Endothelial cell of umbilical vein (primary cell): ENCODE data around the gene KANSL1. TPM values are rescaled to one million over a fixed set of nuclear protein-coding genes. Genes with fewer than 3 reads are reported as not detected.

Experiments used
- BruUV-seq: library from RNA; stranded (reverse); fragments of 400-500 nt; replicated peaks from 2 replicates; lab custom pipeline; 2021; lab: Mats Ljungman, UMichigan
- CTCF ChIA-PET: fragments of 300-600, 350-600 bp; sonication (Branson Sonifier 250); formaldehyde crosslinking; loops from one replicate; lab custom pipeline; 2021; ENCODE audit warnings: antibody characterized with exemption, inconsistent platforms; lab: Charles Lee
- POLR2A ChIA-PET: fragments of 300-600, 350-600 bp; sonication (Branson Sonifier 250); formaldehyde crosslinking; loops from one replicate; lab custom pipeline; 2021; ENCODE audit warnings: antibody characterized with exemption, inconsistent platforms; lab: Charles Lee
- DNase-seq: peaks from one replicate; pipeline ENCODE4 v3.0.0-alpha.2; 2011; ENCODE audit warnings: low read depth, low spot score
- FAIRE-seq: peaks from 2 replicates; lab custom pipeline; 2011; peaks lifted over from hg19 to GRCh38; lab: Jason Lieb, UNC
- H2AFZ ChIP-seq: 2 replicates; pipeline ENCODE4 v1.6.0; 2012; ENCODE audit warnings: low read depth, low read length, control low read depth, inconsistent platforms
- H3K27ac ChIP-seq: 2 replicates; pipeline ENCODE4 v1.5.1; 2011; ENCODE audit warnings: low read depth, mild to moderate bottlenecking, control low read depth, low read length, moderate library complexity; ENCODE audit not compliant: insufficient read depth
- H3K27me3 ChIP-seq, 2 experiments: 2 replicates each; pipeline versions ENCODE4 v1.6.0 to v1.6.1; 2011; ENCODE audit warnings: low read length in 2 of 2, mixed read lengths in 1 of 2; ENCODE audit not compliant: control insufficient read depth in 2 of 2, insufficient read depth in 2 of 2
- H3K36me3 ChIP-seq, 2 experiments: 2 replicates in 1 of 2; 3 replicates in 1 of 2; pipeline ENCODE4 v1.5.1; 2011; ENCODE audit warnings: low read length in 2 of 2, mild to moderate bottlenecking in 1 of 2, moderate library complexity in 1 of 2; ENCODE audit not compliant: control insufficient read depth in 2 of 2, insufficient read depth in 2 of 2; ENCODE audit errors: extremely low read depth in 1 of 2
- H3K4me1 ChIP-seq: 3 replicates; pipeline ENCODE4 v1.5.1; 2011; ENCODE audit warnings: mild to moderate bottlenecking, low read length; ENCODE audit not compliant: control insufficient read depth, insufficient read depth; ENCODE audit errors: extremely low read depth
- H3K4me2 ChIP-seq: 2 replicates; pipeline ENCODE4 v1.6.1; 2011; ENCODE audit warnings: low read length, control low read depth, mixed read lengths; ENCODE audit not compliant: insufficient read depth
- H3K4me3 ChIP-seq, 3 experiments: fragments of 200-600 bp in 1 of 3; sonication (generic), shearing (Covaris generic) in 1 of 3; replicated peaks in 1 of 3; 2 replicates each; pipeline ENCODE4 v1.5.1; 2011 to 2016; ENCODE audit warnings: control low read depth in 3 of 3, low read length in 3 of 3, mild to moderate bottlenecking in 2 of 3, inconsistent platforms in 1 of 3, low read depth in 1 of 3, moderate library complexity in 1 of 3; ENCODE audit not compliant: insufficient read depth in 1 of 3
- H3K79me2 ChIP-seq: 2 replicates; pipeline ENCODE4 v1.6.0; 2012; ENCODE audit warnings: low read length, inconsistent platforms; ENCODE audit not compliant: control insufficient read depth, insufficient read depth
- H3K9ac ChIP-seq: replicated peaks from 2 replicates; pipeline ENCODE3; 2011; ENCODE audit warnings: low read length, control low read depth; ENCODE audit not compliant: insufficient read depth; ENCODE audit errors: extremely low read depth
- H3K9me1 ChIP-seq: replicated peaks from 3 replicates; pipeline ENCODE4 v1.6.0; 2011; ENCODE audit warnings: mild to moderate bottlenecking, low read length; ENCODE audit not compliant: control insufficient read depth, insufficient read depth; ENCODE audit errors: extremely low read depth
- H3K9me3 ChIP-seq: replicated peaks from 2 replicates; pipeline ENCODE4 v1.5.1; 2012; ENCODE audit warnings: low read length, inconsistent platforms; ENCODE audit not compliant: control insufficient read depth, insufficient read depth
- H4K20me1 ChIP-seq: replicated peaks from 2 replicates; pipeline ENCODE3; 2011; ENCODE audit warnings: mild to moderate bottlenecking, low read length; ENCODE audit not compliant: control insufficient read depth, insufficient read depth; ENCODE audit errors: extremely low read depth
- FOS ChIP-seq: IDR thresholded peaks from 2 replicates; pipeline ENCODE4 v1.6.1; 2011; ENCODE audit warnings: mild to moderate bottlenecking, low read length, moderate library complexity, borderline replicate concordance; ENCODE audit not compliant: insufficient read depth
- MAX ChIP-seq: IDR thresholded peaks from 2 replicates; pipeline ENCODE4 v1.6.1; 2011; ENCODE audit not compliant: insufficient read depth, insufficient read length
- POLR2A ChIP-seq: IDR thresholded peaks from 2 replicates; pipeline ENCODE4 v1.6.1; 2012; ENCODE audit warnings: low read depth, mild to moderate bottlenecking, control low read depth, low read length
- dilution Hi-C: fragments of 300-500 bp; cut with MboI; formaldehyde crosslinking; loops from one replicate; pipeline ENCODE4 v1.15.0; 2019; ENCODE audit warnings: low sequenced_read_pairs; ENCODE audit not compliant: extremely low pct_ligation_motif_present
- intact Hi-C: fragments of 100-400 bp; cut with micrococcal nuclease; formaldehyde crosslinking; loops from one replicate; pipeline ENCODE4 v1.10.0; 2022
- polyA plus RNA-seq, 4 experiments: library from polyadenylated mRNA; depleted of rRNA in 3 of 4; stranded (reverse) in 3 of 4; unstranded in 1 of 4; fragments of >200 nt; gene quantifications; 2 replicates each; pipeline versions ENCODE4 v1.2.1 to v1.2.3, GENCODE V29; 2011 to 2012; ENCODE audit warnings: missing spikeins in 1 of 4
- total RNA-seq: library from RNA; stranded (reverse); gene quantifications from 2 replicates; pipeline ENCODE4 v1.2.3, GENCODE V29; 2021

Gene KANSL1
- total and polyA plus RNA-seq, 2 donors (not counting 3 experiments of a cell fraction or from before 2014, with no cell fraction given) = 29.1 to 74.0 TPM

DNA sequence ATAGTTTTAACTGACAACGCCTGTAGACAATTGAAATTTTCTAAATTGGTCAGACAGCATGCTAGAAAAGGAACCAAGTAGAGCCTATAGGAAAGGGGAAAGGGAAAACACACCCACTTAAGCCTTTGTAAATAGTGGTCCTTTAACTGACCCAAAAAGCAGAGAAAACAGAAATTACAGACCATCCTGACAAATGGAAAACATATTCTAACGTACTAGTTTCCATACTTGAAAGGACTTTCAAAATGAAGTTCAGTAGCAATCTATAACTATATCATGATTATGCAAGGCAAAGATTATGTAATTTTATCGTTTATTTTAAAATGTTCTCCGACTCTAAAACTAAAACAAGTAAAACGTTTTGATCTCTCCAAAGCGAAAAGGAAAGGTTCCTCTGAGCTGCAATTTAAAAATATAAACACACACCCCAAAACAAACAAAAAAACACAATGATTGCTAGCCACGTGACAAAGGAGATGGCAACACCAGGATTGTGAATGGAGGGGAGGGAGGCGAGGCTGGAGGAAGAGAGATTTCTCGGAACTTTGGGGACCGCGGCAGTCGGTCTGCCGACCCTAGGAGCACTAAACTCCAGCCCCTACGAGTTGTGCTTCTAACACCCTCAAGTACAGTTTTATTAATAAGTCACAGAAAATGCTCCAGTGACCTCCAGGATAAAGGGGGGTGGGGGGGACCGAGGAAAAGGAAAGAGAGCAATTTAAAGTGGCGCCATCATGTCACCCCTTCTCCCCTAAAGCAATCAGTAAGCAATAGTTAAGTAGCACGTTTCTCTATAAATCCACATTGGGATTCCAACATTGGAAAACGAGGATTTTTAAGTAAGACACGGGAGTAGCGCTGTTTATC lies 1.7 kb downstream of the KANSL1 start:
- no peaks in the 10 kb centered on the region for H3K9me3 ChIP-seq
- H3K79me2 ChIP-seq = peaks cover 73% of the 10 kb centered on the region
- no peaks in the 10 kb centered on the region for H3K27me3 ChIP-seq
- intact Hi-C loops (loop anchor here (1.0 to 10.0 kb wide), 6 partner anchors 17 to 189 kb away; no protein-coding TSS in a partner anchor), dilution Hi-C loops (no loop called here)
- TSS peak; percentile 32 for BruUV-seq
- H3K27ac ChIP-seq = peak overlapping the region; percentile 70
- H2AFZ ChIP-seq = no peak overlapping the region
- no peaks in the 10 kb centered on the region for H3K9me1 ChIP-seq
- H3K4me2 ChIP-seq = peak overlapping the region; percentile 98
- ChIA-PET CTCF (interaction anchor here (0.6 to 3.2 kb wide), 5 partner anchors 13 to 1070 kb away, joined by 3 to 72 read pairs (median 21); no protein-coding TSS in a partner anchor), POLR2A (no interaction called here)
- DNase-seq = peak; percentile 67
- no peaks in the 10 kb centered on the region for H3K36me3 ChIP-seq
- peaks cover 24% of the 10 kb centered on the region for H4K20me1 ChIP-seq
- TF ChIP-seq FOS = no peak
- TF ChIP-seq MAX = peak; percentile 78
- peak overlapping the region; percentile 90 to 98 (median 91) for H3K4me3 ChIP-seq
- H3K9ac ChIP-seq = peak overlapping the region; percentile 91
- no peak for FAIRE-seq
- H3K4me1 ChIP-seq = peaks cover 32% of the 10 kb centered on the region

DNA sequence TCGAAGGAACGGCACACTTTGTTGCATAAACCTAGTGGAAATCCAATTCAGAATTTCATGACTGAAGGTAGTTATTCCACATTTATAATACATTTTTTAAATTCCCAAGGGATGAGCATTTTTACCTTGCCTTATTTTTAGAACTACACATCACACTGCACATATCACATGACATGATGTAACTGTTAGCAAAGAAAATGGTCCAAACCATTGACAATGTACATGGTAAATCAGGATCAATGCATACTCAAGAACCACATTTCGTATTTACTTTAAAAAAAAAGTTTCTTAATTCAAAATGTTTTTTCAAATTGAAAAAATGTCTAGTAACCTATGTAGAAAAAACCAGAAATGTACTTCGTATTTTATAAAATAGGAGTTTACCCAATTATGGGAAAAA lies 2.5 kb downstream of the KANSL1 start:
- H3K9me3 ChIP-seq = no peaks in the 10 kb centered on the region
- intact Hi-C loops (loop anchor here (2.0 to 10.0 kb wide), 5 partner anchors 16 to 188 kb away; no protein-coding TSS in a partner anchor), dilution Hi-C loops (no loop called here)
- FAIRE-seq = no peak
- H3K27ac ChIP-seq = peak overlapping the region; percentile 70
- H3K9ac ChIP-seq = peak overlapping the region; percentile 91
- BruUV-seq = no TSS peak
- H3K79me2 ChIP-seq = peaks cover 78% of the 10 kb centered on the region
- peaks cover 28% of the 10 kb centered on the region for H4K20me1 ChIP-seq
- TF ChIP-seq POLR2A = no peak
- peak; percentile 10 for TF ChIP-seq FOS
- POLR2A ChIA-PET = no interaction called here
- CTCF ChIA-PET = no interaction called here
- peak overlapping the region; percentile 98 for H3K4me2 ChIP-seq
- H3K4me1 ChIP-seq = peaks cover 29% of the 10 kb centered on the region
- no peak for DNase-seq
- H3K9me1 ChIP-seq = no peaks in the 10 kb centered on the region
- no peak overlapping the region for H2AFZ ChIP-seq
- no peaks in the 10 kb centered on the region for H3K36me3 ChIP-seq
- peak overlapping the region; percentile 6 to 98 (median 91) for H3K4me3 ChIP-seq
- H3K27me3 ChIP-seq = no peaks in the 10 kb centered on the region
